ENCODE results near the gene FBXO17.
"Not testable (repeated sequence)": the region's sequence is repeated elsewhere in the genome, so short reads cannot be mapped to it uniquely, and the experiment has no call there.

Gene FBXO17

DNA sequence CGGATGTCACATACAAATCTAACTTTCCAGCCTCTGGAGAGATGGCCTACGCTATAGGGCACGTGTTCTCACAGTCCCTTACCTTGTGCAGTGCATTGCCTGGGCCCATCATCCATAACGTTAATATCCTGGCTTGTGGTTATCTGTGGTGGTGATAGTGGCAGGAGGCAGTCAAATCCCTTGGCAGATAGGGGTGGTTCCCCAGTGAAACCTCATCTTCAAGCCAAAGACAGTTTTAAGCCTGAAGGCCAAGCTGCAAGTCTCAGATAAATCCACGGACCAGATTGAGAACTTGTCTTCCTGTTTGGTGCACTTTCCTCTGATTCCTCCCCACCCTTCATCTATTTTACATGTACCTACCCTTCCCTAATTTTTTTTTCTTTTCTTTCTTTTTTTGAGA is 4.3 kb upstream of the FBXO17 start:
- no peak for DNase-seq

GRCh38 chr19:38978326-38978689 is 2.8 kb upstream of the FBXO17 start:
- DNase-seq = no peak

- peak; percentile 40 for DNase-seq
Observed at GRCh38 chr19:38977445-38978325, 2.1 kb upstream of the FBXO17 start.

DNA sequence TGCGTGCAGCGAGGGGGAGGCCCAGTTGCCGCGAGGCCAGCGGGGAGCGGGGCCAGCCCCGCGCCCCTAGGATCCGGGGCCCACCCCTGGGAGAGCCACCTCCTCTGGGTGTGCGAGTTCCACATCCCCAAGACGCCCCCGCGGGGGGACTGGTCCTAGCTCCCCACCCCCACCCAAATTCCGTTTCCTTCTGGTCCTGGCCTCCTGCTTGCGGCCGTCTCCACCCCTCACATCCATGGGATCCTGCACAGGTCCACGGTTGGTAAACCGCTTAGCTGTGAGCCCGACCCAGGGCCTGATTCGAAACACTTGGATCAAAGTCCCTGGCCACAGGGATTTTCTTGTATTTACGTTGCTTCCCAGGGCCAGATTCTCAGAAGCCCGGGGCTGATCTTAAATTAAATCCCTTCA is 324 bp upstream of the FBXO17 start:
- DNase-seq = no peak

- DNase-seq = no peak
Observed at GRCh38 chr19:38974624-38975213, 823 bp downstream of the FBXO17 start.

- DNase-seq = no peak
Observed at GRCh38 chr19:38971672-38972071, 3.9 kb downstream of the FBXO17 start.

DNA sequence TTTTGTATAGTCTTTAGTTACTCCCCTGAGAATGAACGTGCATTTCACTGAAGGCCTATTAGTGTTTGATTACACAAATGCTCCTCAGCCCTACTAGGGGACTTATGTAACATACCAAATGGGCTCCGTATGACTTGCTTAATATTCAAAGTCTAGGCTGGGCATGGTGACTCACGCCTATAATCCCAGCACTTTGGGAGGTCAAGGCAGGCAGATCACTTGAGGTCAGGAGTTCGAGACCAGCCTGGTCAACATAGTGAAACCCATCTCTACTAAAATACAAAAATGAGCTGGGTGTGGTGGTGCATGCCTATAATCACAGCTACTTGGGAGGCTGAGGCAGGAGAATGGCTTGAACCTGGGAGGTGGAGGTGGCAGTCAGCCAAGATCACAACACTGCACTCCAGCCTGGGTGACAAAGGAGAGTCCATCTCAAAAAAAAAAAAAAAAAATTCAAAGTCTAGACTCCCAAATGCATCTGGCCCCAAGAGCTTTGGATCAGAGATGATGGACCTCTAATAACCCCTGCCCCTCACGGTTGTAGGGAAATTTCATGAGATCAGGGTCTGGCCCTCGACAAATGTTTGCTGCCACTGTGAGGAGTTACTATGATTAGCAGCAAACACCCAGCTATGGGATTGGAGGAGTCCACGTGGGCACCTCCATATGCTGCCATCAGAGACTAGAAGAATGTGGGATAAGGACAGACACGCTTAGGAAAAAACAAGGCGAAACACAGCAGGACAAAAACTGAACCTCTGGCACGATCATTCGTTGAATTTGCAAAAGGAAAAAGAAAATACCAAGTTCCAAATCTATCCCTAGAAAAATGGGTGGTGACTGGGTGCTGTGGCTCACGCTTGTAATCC is 4.6 kb downstream of the FBXO17 start:
- no peak for DNase-seq

DNA sequence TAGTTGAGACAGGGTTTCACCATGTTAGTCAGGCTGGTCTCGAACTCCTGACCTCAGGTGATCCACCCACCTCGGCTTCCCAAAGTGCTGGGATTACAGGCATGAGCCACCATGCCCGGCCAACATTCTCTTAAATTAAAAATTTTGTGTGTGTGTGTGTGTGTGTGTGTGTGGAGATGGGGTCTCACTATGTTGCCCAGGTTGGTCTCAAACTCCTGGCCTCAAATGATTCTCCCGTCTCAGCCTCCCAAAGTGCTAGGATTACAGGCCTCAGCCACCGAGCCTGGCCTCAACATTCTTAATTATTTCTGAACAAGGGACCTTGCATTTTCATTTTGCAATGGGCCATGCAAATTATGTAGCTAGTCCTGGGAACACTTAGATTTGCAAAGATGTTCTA is 9.4 kb downstream of the FBXO17 start:
- DNase-seq = not testable (repeated sequence)

GRCh38 chr19:38964738-38965137 is 10.8 kb downstream of the FBXO17 start:
- DNase-seq = no peak

- no peak for DNase-seq
Observed at GRCh38 chr19:38959618-38960017, 15.9 kb downstream of the FBXO17 start.

- no peak for DNase-seq
Observed at GRCh38 chr19:38958301-38958700, 17.2 kb downstream of the FBXO17 start.

- DNase-seq = no peak
Observed at GRCh38 chr19:38956264-38956663, 19.3 kb downstream of the FBXO17 start.

DNA sequence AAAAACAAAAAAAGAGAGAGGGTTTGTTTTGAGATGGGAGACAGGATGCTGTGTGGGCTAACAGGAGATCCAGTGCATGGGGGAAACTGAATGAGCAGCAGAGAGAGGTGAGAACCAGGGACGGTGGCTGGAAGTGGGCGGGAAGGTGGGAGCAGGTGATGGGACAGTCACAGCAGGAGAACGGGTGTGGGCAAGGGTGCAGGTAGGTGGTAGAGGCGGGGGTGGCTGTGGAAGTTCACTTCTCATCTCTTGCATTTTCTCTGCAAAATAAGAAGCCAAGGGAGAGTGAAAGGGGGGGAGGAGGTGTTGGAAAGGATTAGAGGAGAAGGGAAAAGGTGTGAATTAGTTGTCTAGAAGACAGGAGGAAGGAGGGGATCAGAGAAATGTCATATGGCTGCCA is 21.9 kb downstream of the FBXO17 start:
- DNase-seq = no peak

DNA sequence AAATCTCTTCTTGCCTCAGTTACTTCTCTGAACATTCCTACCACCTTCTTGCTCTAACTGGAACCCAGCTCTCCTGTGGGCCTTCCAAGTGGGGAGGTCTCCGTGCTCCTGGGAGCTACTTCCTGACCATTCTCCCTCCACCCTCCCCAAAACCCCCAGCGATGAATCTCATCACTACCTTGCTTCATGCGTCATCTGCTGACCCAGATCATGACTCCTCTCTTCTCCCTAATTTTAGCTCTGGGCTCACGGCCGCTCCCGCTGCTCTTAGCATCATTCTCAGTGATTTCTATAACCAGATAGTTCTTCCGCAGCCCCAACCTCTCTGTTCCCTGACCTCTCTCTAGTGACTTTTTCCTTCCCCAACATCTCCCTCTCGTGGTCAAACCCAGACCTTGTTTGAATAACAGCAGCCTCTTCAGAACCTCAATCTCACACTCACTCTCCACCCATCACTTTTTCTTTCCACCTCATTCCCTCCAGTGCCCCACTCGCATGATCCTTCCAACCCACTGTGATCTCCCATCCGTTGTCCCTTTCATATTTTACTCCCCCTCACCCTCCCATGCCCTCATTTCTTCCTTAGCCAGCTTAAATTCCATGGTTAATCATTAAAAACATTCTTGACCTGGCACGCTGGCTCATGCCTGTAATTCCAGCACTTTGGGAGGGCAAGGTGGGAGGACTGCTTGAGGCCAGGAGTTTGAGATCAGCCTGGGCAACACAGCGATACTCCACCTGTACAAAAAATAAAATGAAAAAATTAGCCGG is 23.0 kb downstream of the FBXO17 start:
- DNase-seq = no peak

- no peak for DNase-seq
Observed at GRCh38 chr19:38951187-38951586, 24.4 kb downstream of the FBXO17 start.

DNA sequence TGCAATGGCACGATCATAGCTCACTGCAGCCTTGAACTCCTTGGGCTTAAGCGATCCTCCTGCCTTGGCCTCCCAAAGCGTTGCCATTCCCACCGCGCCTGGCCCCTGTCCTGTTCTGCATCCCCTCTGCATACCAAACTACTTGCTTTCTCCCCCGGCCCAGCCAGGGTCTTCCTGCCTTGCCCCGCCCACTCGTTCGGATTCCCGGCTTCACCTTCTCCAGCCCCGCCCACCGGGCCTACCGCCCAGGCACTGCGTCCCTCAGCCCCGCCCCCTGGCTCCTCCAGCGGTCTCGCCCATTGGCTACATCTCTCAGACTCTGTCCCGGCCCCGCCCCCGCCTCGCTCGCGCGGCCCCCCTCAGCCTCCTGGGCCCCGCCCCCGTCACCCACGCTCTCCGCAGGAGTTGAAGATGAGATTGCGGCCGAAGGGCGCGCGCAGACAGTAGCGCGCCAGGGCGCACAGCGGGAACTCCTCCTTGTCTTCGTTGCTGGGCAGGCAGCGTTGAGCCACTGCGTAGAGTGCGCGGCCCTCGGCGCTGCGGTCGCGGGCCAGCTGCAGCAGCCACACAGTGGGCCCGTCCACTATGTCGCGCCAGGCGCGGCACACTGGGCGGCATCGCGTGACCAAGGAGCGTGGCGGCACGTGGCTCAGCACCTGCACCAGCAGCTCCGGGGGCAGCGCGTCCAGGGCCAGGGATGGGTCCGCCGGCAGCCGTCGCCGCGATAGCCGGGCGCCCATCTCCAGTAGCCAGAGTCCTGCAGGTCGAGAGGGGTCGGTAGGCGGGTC is 25.8 kb downstream of the FBXO17 start:
- DNase-seq = no peak

DNA sequence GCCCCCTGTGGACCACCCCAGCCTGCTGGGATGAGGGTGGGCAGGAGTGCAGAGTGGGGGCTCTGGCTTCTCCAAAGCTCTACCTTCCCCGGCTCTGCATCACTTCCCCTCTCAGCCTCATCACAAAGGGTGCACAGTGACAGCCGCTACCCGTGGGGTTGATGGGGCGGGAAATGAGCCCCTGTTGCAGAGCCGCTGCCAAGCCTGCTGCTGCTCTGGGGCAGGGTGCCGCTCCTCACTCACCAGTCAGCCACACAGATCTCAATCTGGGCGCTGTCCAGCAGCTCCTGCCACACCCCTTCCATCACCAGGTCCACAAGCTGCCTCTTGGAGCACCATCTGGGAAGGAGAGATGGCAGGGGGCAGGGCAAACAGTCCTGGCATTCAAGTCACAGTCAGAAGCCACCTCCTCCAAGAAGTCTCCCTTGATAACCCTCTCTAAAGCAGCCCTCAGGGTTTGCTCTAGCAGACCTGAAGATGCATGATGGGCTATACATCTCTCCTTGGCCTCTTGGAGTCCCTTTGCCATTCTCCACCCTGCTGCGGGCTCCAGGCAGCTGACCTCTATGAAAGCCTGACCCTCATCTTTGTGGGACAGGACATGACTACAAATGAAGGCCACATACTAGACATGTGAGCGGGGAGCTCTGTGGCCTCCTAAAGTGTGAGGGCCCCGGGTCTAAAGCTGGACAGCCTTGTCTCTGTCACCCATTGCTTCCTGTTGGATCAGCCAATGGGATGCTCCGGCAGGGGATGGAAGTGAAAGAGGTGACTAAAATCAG is 29.1 kb downstream of the FBXO17 start:
- no peak for DNase-seq

DNA sequence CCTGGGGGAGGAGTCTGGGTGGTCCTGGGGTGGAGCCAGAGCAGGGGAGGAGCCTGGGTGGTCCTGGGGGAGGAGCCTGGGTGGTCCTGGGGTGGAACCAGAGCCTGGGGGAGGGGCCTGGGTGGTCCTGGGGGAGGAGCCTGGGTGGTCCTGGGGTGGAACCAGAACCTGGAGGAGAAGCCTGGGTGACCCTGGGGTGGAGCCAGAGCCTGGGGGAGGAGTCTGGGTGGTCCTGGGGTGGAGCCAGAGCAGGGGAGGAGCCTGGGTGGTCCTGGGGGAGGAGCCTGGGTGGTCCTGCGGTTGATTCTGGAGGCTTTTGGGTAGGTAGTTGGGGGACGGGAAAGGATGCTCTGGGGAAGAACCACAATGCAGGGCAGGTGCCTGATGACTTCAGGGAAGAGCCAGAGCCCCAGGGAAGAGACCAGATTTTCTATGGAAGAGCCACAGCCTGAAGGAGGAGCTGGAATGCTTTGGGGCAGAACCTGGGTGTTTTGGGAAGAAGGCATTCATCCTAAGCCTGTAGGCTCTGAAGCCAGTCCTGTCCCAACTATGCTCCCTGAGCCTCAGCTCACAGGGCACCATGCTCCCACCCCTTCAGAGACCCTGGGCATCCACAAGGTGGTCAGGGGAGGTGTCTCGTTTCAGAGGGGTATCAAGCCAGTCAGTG is 29.8 kb downstream of the FBXO17 start:
- no peak for DNase-seq

- DNase-seq = no peak
Observed at GRCh38 chr19:38944981-38945506, 30.5 kb downstream of the FBXO17 start.

DNA sequence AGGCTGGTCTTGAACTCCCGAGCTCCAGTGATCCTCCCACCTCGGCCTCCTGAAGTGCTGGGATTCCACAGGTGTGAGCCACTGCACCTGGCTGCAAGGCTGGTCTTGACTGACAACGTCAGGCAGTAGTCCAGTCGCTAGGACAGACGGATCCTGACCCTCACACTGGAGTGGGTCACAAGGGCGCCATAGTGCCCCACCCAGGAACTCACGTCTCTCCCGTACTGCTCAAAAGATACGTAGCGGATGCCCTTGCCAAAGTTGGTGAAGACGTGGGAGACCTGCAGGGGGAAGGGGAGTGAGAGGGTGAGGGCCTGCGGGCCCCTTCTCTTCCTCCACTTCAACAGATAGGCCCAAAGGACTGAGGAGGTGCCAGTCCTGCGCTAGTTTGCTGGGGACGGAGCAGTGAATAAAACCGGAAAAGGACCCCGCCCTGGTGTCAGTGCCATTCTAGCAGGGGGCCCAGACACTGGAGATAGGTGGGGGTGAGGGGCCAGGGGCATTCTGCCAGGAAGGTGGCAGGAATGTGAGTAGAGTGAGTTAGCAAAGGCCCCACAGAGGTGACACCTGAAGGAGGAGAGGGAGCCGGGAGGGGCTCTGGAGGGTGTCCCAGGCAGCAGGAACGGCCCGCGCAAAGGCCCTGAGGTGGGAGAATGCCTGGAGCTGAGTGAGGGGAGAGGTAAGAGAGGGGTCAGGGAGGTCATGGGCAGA is 32.9 kb downstream of the FBXO17 start:
- no peak for DNase-seq
